Ureter (tissue), 1 donor: ENCODE data around the gene CAPN5. TPM values are rescaled to one million over a fixed set of nuclear protein-coding genes. Genes with fewer than 3 reads are reported as not detected.
"Not testable (repeated sequence)": the region's sequence is repeated elsewhere in the genome, so short reads cannot be mapped to it uniquely, and the experiment has no call there.

ENCODE experiments used
- DNase-seq: peaks from one replicate; pipeline ENCODE4 v3.0.0-alpha.2; 2020; ENCODE audit warnings: low spot score
- total RNA-seq: library from RNA; stranded (reverse); gene quantifications from one replicate; pipeline ENCODE4 v1.2.4, GENCODE V29; 2023
- donor health status: DM: yes; HTN: yes; CAD: no.

Gene CAPN5
- total RNA-seq, 1 donor from 2014 or later: 143 TPM

- no peak for DNase-seq
Measured at GRCh38 chr11:77042111-77042726, 24.6 kb upstream of the CAPN5 start.

- no peak for DNase-seq
Measured at GRCh38 chr11:77044356-77044755, 22.4 kb upstream of the CAPN5 start.

- no peak for DNase-seq
Measured at GRCh38 chr11:77044886-77045285, 21.9 kb upstream of the CAPN5 start.

GRCh38 chr11:77046060-77046501 is 20.7 kb upstream of the CAPN5 start:
- no peak for DNase-seq

GRCh38 chr11:77047007-77047927 is 19.5 kb upstream of the CAPN5 start:
- DNase-seq: peak; percentile 89

GRCh38 chr11:77047928-77048446 is 18.8 kb upstream of the CAPN5 start:
- not testable (repeated sequence) for DNase-seq

GRCh38 chr11:77049026-77049425 is 17.7 kb upstream of the CAPN5 start:
- no peak for DNase-seq

GRCh38 chr11:77051511-77051910 is 15.3 kb upstream of the CAPN5 start:
- no peak for DNase-seq

- no peak for DNase-seq
Measured at GRCh38 chr11:77052518-77052917, 14.3 kb upstream of the CAPN5 start.

GRCh38 chr11:77053217-77054015 is 13.4 kb upstream of the CAPN5 start:
- no peak for DNase-seq

- no peak for DNase-seq
Measured at GRCh38 chr11:77054084-77054483, 12.7 kb upstream of the CAPN5 start.

GRCh38 chr11:77055101-77055561 is 11.6 kb upstream of the CAPN5 start:
- no peak for DNase-seq

- no peak for DNase-seq
Measured at GRCh38 chr11:77055913-77056312, 10.9 kb upstream of the CAPN5 start.

GRCh38 chr11:77056814-77057402 is 9.9 kb upstream of the CAPN5 start:
- no peak for DNase-seq

GRCh38 chr11:77057938-77058474 is 8.8 kb upstream of the CAPN5 start:
- DNase-seq: no peak

- no peak for DNase-seq
Measured at GRCh38 chr11:77058900-77059299, 7.9 kb upstream of the CAPN5 start.

GRCh38 chr11:77059806-77060205 is 7.0 kb upstream of the CAPN5 start:
- DNase-seq: no peak

GRCh38 chr11:77060234-77060633 is 6.5 kb upstream of the CAPN5 start:
- no peak for DNase-seq

GRCh38 chr11:77061258-77061657 is 5.5 kb upstream of the CAPN5 start:
- DNase-seq: not testable (repeated sequence)

GRCh38 chr11:77062924-77063323 is 3.8 kb upstream of the CAPN5 start:
- DNase-seq: no peak

GRCh38 chr11:77063407-77063806 is 3.4 kb upstream of the CAPN5 start:
- DNase-seq: no peak
